Neural crest cell (in vitro differentiated cells): ENCODE data around the gene MRPL50. TPM values are rescaled to one million over a fixed set of nuclear protein-coding genes. Genes with fewer than 3 reads are reported as not detected.

Experiments
- DNase-seq: peaks from one replicate; pipeline ENCODE4 v3.0.0; 2021; ENCODE audit warnings: low read depth, mixed read lengths, low spot score
- H3K27ac Mint-ChIP-seq: one replicate; pipeline ENCODE4 v1.8.0; 2021; ENCODE audit warnings: mild to moderate bottlenecking, mixed read lengths; ENCODE audit not compliant: unreplicated experiment
- H3K27me3 Mint-ChIP-seq: 2 replicates; pipeline ENCODE4 v1.8.0; 2021; ENCODE audit warnings: low read depth, mild to moderate bottlenecking, mixed read lengths
- H3K36me3 Mint-ChIP-seq: 2 replicates; pipeline ENCODE4 v1.8.0; 2021; ENCODE audit warnings: low read depth, mild to moderate bottlenecking, mixed read lengths
- H3K4me1 Mint-ChIP-seq: 2 replicates; pipeline ENCODE4 v1.8.0; 2021; ENCODE audit warnings: mixed read lengths
- H3K4me3 Mint-ChIP-seq: one replicate; pipeline ENCODE4 v1.8.0; 2021; ENCODE audit warnings: mild to moderate bottlenecking, mixed read lengths
- H3K9me3 Mint-ChIP-seq: 2 replicates; pipeline ENCODE4 v1.8.0; 2021; ENCODE audit warnings: mixed read lengths
- total RNA-seq: library from RNA; stranded (reverse); gene quantifications from 2 replicates; pipeline ENCODE4 v1.2.1, GENCODE V29; 2021
- TF ChIP-seq, protein P1 (sequence below): fragments of 200-600 bp; sonication (generic); conservative IDR thresholded peaks from 2 replicates; pipeline ENCODE4 v1.5.0; 2021; ENCODE audit warnings: antibody characterized with exemption, mild to moderate bottlenecking

MRPL50 gene
- total RNA-seq, 1 donor from 2014 or later, result 17.3 TPM

DNA sequence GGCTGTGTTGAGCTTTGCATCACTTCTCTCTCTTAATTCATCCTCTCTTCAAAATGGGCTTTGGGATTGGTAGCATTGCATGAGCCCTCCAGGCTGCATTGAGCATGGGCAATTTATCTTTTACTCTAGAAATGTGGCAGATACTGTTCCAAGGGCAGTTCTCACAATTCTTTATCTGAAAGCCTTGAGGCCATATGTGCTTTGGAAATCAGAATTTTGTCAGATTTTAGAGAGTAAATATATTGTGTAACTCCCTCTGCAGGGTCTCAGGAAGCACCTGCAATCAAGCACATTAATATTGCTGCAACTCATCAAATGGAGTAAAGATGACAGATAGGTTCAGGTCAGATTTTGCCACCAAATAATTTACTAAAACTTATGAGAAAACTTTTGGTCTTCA is 19.6 kb upstream of the MRPL50 start:
- H3K4me3 Mint-ChIP-seq, result no peak overlapping the region

DNA sequence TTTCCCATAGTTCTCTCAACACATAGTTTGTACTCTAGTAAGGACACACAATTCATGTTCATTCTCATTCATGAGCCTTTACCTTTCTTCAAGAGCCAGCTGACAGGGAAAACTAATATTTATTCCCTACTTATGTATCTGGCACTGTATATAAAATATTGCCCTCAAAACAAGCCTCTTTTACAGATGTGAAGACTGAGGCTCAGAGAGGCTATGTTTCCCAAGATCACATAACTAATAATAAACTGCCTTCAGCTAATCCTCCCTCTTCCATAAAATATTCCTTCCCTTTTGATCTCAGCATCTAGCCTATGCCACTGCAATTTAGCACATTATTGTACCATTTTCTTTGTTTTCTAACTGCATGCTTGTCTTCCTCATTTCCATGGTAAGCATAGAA is 19.0 kb upstream of the MRPL50 start:
- no peak overlapping the region for H3K4me3 Mint-ChIP-seq
- TF ChIP-seq, protein P1, sequence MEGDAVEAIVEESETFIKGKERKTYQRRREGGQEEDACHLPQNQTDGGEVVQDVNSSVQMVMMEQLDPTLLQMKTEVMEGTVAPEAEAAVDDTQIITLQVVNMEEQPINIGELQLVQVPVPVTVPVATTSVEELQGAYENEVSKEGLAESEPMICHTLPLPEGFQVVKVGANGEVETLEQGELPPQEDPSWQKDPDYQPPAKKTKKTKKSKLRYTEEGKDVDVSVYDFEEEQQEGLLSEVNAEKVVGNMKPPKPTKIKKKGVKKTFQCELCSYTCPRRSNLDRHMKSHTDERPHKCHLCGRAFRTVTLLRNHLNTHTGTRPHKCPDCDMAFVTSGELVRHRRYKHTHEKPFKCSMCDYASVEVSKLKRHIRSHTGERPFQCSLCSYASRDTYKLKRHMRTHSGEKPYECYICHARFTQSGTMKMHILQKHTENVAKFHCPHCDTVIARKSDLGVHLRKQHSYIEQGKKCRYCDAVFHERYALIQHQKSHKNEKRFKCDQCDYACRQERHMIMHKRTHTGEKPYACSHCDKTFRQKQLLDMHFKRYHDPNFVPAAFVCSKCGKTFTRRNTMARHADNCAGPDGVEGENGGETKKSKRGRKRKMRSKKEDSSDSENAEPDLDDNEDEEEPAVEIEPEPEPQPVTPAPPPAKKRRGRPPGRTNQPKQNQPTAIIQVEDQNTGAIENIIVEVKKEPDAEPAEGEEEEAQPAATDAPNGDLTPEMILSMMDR, result no peak
- H3K4me1 Mint-ChIP-seq, result no peaks in the 10 kb centered on the region
- no peak overlapping the region for H3K27ac Mint-ChIP-seq
- no peaks in the 10 kb centered on the region for H3K27me3 Mint-ChIP-seq
- DNase-seq, result no peak
- H3K36me3 Mint-ChIP-seq, result peaks cover 32% of the 10 kb centered on the region
- H3K9me3 Mint-ChIP-seq, result peaks cover 24% of the 10 kb centered on the region

More for the DNA sequence above, 19.6 kb upstream of the MRPL50 start:
- H3K36me3 Mint-ChIP-seq, result peaks cover 27% of the 10 kb centered on the region
- DNase-seq, result no peak
- TF ChIP-seq, protein P1, result no peak
- no peak overlapping the region for H3K27ac Mint-ChIP-seq
- peaks cover 19% of the 10 kb centered on the region for H3K9me3 Mint-ChIP-seq
- no peaks in the 10 kb centered on the region for H3K4me1 Mint-ChIP-seq
- no peaks in the 10 kb centered on the region for H3K27me3 Mint-ChIP-seq

DNA sequence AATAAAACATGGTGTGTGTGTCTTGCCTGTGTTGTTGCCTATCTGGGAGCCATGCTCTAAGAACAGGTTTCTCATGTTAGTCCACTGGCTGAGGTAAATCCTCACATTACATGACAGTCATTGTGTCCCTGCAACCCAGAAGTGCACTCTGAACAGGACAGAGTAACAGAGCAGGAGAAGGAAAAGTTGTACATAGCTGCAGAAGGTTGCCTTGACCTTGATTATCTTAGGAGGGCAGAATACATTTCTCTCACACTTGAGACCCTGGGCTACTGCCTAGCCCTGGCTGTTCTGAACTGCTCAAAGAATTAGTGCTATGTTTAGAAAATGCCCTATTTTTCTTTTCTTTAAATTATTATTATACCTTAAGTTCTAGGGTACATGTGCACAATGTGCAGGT is 17.2 kb upstream of the MRPL50 start:
- TF ChIP-seq, protein P1, result no peak
- peaks cover 30% of the 10 kb centered on the region for H3K9me3 Mint-ChIP-seq

DNA sequence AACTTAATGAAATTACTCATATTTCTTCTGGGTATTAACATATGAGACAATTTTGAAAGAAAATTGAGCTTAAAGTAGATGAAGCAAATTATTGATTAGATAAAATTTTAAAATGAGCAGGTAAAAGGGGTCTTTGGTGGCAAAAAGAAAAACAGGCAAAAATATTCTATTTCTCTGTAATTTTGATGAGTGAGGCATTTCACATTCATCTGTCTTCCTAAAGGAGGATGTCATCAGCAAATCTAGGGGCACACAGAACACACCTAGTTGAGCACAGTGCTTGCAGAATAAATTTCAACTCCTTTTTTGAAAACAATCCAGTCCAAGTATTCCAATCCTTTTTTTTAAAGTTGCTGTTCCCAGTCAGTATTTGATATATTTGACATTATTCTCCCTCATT is 16.4 kb upstream of the MRPL50 start:
- Mint-ChIP-seq H3K4me3 (no peak overlapping the region), H3K36me3 (peaks cover 51% of the 10 kb centered on the region), H3K27ac (no peak overlapping the region), H3K27me3 (no peaks in the 10 kb centered on the region), H3K4me1 (no peaks in the 10 kb centered on the region), H3K9me3 (peaks cover 30% of the 10 kb centered on the region)
- DNase-seq, result no peak
- TF ChIP-seq, protein P1, result no peak

More for the DNA sequence above, 17.2 kb upstream of the MRPL50 start:
- Mint-ChIP-seq H3K4me3 (no peak overlapping the region), H3K36me3 (peaks cover 45% of the 10 kb centered on the region), H3K27me3 (no peaks in the 10 kb centered on the region), H3K27ac (no peak overlapping the region), H3K4me1 (no peaks in the 10 kb centered on the region)
- DNase-seq, result no peak

DNA sequence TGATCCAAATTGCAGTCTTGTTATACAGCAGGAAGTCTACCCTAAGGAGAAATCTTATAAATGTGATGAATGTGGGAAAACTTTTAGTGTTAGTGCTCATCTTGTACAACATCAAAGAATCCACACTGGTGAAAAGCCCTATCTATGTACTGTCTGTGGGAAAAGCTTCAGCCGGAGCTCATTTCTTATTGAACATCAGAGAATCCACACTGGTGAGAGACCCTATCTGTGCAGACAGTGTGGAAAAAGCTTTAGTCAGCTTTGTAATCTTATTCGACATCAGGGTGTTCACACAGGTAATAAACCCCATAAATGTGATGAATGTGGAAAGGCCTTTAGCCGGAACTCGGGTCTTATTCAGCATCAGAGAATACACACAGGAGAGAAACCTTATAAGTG is 10.7 kb upstream of the MRPL50 start:
- H3K27me3 Mint-ChIP-seq, result no peaks in the 10 kb centered on the region
- TF ChIP-seq, protein P1, result no peak
- no peaks in the 10 kb centered on the region for H3K4me1 Mint-ChIP-seq
- no peak overlapping the region for H3K27ac Mint-ChIP-seq
- peaks cover 53% of the 10 kb centered on the region for H3K9me3 Mint-ChIP-seq
- H3K4me3 Mint-ChIP-seq, result no peak overlapping the region
- H3K36me3 Mint-ChIP-seq, result peaks cover 86% of the 10 kb centered on the region
- no peak for DNase-seq
